IMR-90 (cell line): ENCODE results near the gene SLC25A51. TPM values are rescaled to one million over a fixed set of nuclear protein-coding genes. Genes with fewer than 3 reads are reported as not detected.

Source experiments
- ATAC-seq: fragments of 200-7000 bp; cut with Tn5 transposase; 2 replicates; pipeline ENCODE4 v1.9.1; 2020; ENCODE audit warnings: low read depth, mild to moderate bottlenecking, moderate library complexity
- BruUV-seq: library from RNA; stranded (reverse); fragments of 400-500 nt; replicated peaks from 2 replicates; lab custom pipeline; 2021; lab: Mats Ljungman, UMichigan
- CTCF ChIA-PET: fragments of 300-600 bp; formaldehyde crosslinking; extraction: SDS; loops from one replicate; lab custom pipeline; 2021; ENCODE audit warnings: antibody characterized with exemption; lab: Yijun Ruan, JAX
- POLR2A ChIA-PET: fragments of 300-600 bp; sonication (Branson Sonifier 250); formaldehyde crosslinking; loops from one replicate; lab custom pipeline; 2022; ENCODE audit warnings: antibody characterized with exemption; ENCODE audit not compliant: unreplicated experiment; lab: Charles Lee
- DNase-seq: peaks from one replicate; pipeline ENCODE4 v3.0.0; 2013
- H2AFZ ChIP-seq: replicated peaks from 2 replicates; pipeline ENCODE3; 2013; ENCODE audit warnings: low read length, mild to moderate bottlenecking; ENCODE audit not compliant: poor library complexity
- H2AK5ac ChIP-seq: 2 replicates; pipeline ENCODE4 v1.6.1; 2013; ENCODE audit warnings: low read depth, low read length, inconsistent platforms
- H2AK9ac ChIP-seq: replicated peaks from 2 replicates; pipeline ENCODE3; 2013; ENCODE audit warnings: mild to moderate bottlenecking, low read depth, low read length, moderate library complexity; ENCODE audit not compliant: poor library complexity
- H2BK120ac ChIP-seq: 2 replicates; pipeline ENCODE4 v1.6.1; 2013; ENCODE audit warnings: low read depth, low read length, inconsistent platforms
- H2BK15ac ChIP-seq: 3 replicates; pipeline ENCODE4 v1.6.1; 2013; ENCODE audit warnings: low read depth, low read length, inconsistent platforms
- H2BK20ac ChIP-seq: 2 replicates; pipeline ENCODE4 v1.6.1; 2013; ENCODE audit warnings: low read depth, mild to moderate bottlenecking, inconsistent platforms, low read length, moderate library complexity
- H2BK5ac ChIP-seq: 2 replicates; pipeline ENCODE4 v1.6.1; 2013; ENCODE audit warnings: mild to moderate bottlenecking, low read depth, low read length, inconsistent platforms; ENCODE audit not compliant: poor library complexity, severe bottlenecking
- H3K14ac ChIP-seq: replicated peaks from 2 replicates; pipeline ENCODE4 v1.6.1; 2013; ENCODE audit warnings: low read depth, low read length, inconsistent platforms
- H3K18ac ChIP-seq: 2 replicates; pipeline ENCODE4 v1.6.1; 2013; ENCODE audit warnings: low read depth, low read length, control low read depth
- H3K23ac ChIP-seq: 2 replicates; pipeline ENCODE4 v1.6.1; 2013; ENCODE audit warnings: low read depth, low read length, inconsistent platforms
- H3K27ac ChIP-seq: 2 replicates; pipeline ENCODE4 v1.5.1; 2013; ENCODE audit warnings: mild to moderate bottlenecking, control low read depth, low read length; ENCODE audit not compliant: insufficient read depth
- H3K27me3 ChIP-seq: 2 replicates; pipeline ENCODE4 v1.6.1; 2013; ENCODE audit warnings: low read length; ENCODE audit not compliant: control insufficient read depth, insufficient read depth
- H3K36me3 ChIP-seq: 2 replicates; pipeline ENCODE4 v1.6.1; 2013; ENCODE audit warnings: low read length, mixed read lengths; ENCODE audit not compliant: control insufficient read depth, insufficient read depth
- H3K4ac ChIP-seq: 2 replicates; pipeline ENCODE4 v1.6.1; 2013; ENCODE audit warnings: low read depth, low read length, inconsistent platforms
- H3K4me1 ChIP-seq: 2 replicates; pipeline ENCODE4 v1.6.1; 2013; ENCODE audit warnings: low read length, mixed read lengths; ENCODE audit not compliant: control insufficient read depth, insufficient read depth
- H3K4me2 ChIP-seq: 2 replicates; pipeline ENCODE4 v1.6.1; 2013; ENCODE audit warnings: low read depth, mild to moderate bottlenecking, control low read depth, low read length, moderate library complexity
- H3K4me3 ChIP-seq: 2 replicates; pipeline ENCODE4 v1.5.1; 2013; ENCODE audit warnings: low read depth, mild to moderate bottlenecking, control low read depth, low read length, moderate library complexity; ENCODE audit not compliant: insufficient read depth
- H3K56ac ChIP-seq: 2 replicates; pipeline ENCODE4 v1.6.1; 2013; ENCODE audit warnings: low read length, inconsistent platforms; ENCODE audit not compliant: insufficient read depth; ENCODE audit errors: extremely low read depth
- H3K79me1 ChIP-seq, 2 experiments: 2 replicates each; pipeline ENCODE4 v1.6.1; 2013; ENCODE audit warnings: low read length in 2 of 2, inconsistent platforms in 1 of 2, low read depth in 1 of 2
- H3K9ac ChIP-seq: 2 replicates; pipeline ENCODE4 v1.6.1; 2013; ENCODE audit warnings: low read depth, low read length, control low read depth
- H3K9me1 ChIP-seq: 2 replicates; pipeline ENCODE4 v1.6.1; 2013; ENCODE audit warnings: low read length, inconsistent platforms; ENCODE audit not compliant: insufficient read depth
- H3K9me3 ChIP-seq: 2 replicates; pipeline ENCODE4 v1.6.1; 2013; ENCODE audit warnings: low read length; ENCODE audit not compliant: control insufficient read depth, insufficient read depth
- H4K20me1 ChIP-seq: 2 replicates; pipeline ENCODE4 v1.6.1; 2013; ENCODE audit warnings: low read length, inconsistent platforms; ENCODE audit not compliant: insufficient read depth
- H4K5ac ChIP-seq: 2 replicates; pipeline ENCODE4 v1.6.1; 2013; ENCODE audit warnings: mild to moderate bottlenecking, low read depth, low read length, control low read depth
- H4K8ac ChIP-seq, 2 experiments: 2 replicates each; pipeline ENCODE4 v1.6.1; 2013; ENCODE audit warnings: low read depth in 2 of 2, low read length in 2 of 2, control low read depth in 1 of 2, inconsistent platforms in 1 of 2
- H4K91ac ChIP-seq: 2 replicates; pipeline ENCODE4 v1.6.1; 2013; ENCODE audit warnings: low read depth, low read length, inconsistent platforms; ENCODE audit not compliant: insufficient read depth
- BHLHE40 ChIP-seq: fragments of 150-350 bp; IDR thresholded peaks from 2 replicates; pipeline ENCODE4 v1.6.1; 2016; ENCODE audit warnings: mild to moderate bottlenecking, low read depth, low read length
- CEBPB ChIP-seq: IDR thresholded peaks from 2 replicates; pipeline ENCODE4 v1.6.1; 2012; ENCODE audit warnings: low read depth, low read length, improper control_type of control experiment
- CHD1 ChIP-seq: IDR thresholded peaks from 2 replicates; pipeline ENCODE4 v1.6.1; 2012; ENCODE audit warnings: low read depth, low read length, improper control_type of control experiment
- FOS ChIP-seq: fragments of 150-350 bp; IDR thresholded peaks from 2 replicates; pipeline ENCODE4 v1.6.1; 2016; ENCODE audit warnings: low read depth, low read length
- MAFK ChIP-seq: IDR thresholded peaks from 2 replicates; pipeline ENCODE4 v1.6.1; 2012; ENCODE audit warnings: low read depth, low read length, improper control_type of control experiment
- MAZ ChIP-seq: IDR thresholded peaks from 2 replicates; pipeline ENCODE4 v1.6.1; 2012; ENCODE audit warnings: low read depth, mild to moderate bottlenecking, low read length, improper control_type of control experiment, moderate library complexity, borderline replicate concordance
- MXI1 ChIP-seq: IDR thresholded peaks from 2 replicates; pipeline ENCODE4 v1.6.1; 2012; ENCODE audit warnings: low read depth, mild to moderate bottlenecking, low read length, moderate library complexity, borderline replicate concordance
- NFE2L2 ChIP-seq: fragments of 150-350 bp; IDR thresholded peaks from 2 replicates; pipeline ENCODE4 v1.6.1; 2016; ENCODE audit warnings: low read depth, mild to moderate bottlenecking, low read length
- POLR2A ChIP-seq: IDR thresholded peaks from 2 replicates; pipeline ENCODE4 v1.6.1; 2012; ENCODE audit warnings: mild to moderate bottlenecking, low read depth, low read length
- RAD21 ChIP-seq: IDR thresholded peaks from 2 replicates; pipeline ENCODE4 v1.6.1; 2012; ENCODE audit warnings: low read length, improper control_type of control experiment
- RCOR1 ChIP-seq: IDR thresholded peaks from 2 replicates; pipeline ENCODE4 v1.6.1; 2012; ENCODE audit warnings: mild to moderate bottlenecking, low read length, improper control_type of control experiment; ENCODE audit not compliant: insufficient replicate concordance
- RFX5 ChIP-seq: IDR thresholded peaks from 2 replicates; pipeline ENCODE4 v1.8.0; 2012; ENCODE audit warnings: low read depth, mild to moderate bottlenecking, low read length, moderate library complexity
- SMC3 ChIP-seq: fragments of 150-350 bp; IDR thresholded peaks from 2 replicates; pipeline ENCODE4 v1.6.1; 2016; ENCODE audit warnings: low read depth, mild to moderate bottlenecking, antibody characterized with exemption, low read length, moderate library complexity
- WGBS, 2 experiments: methylation state at CpG; one replicate each; pipeline versions ENCODE4 v1.1.5 to v1.1.7; 2013; ENCODE audit warnings: missing lambda C conversion rate in 2 of 2; ENCODE audit not compliant: insufficient read length in 1 of 2; ENCODE audit errors: extremely low coverage in 2 of 2; 5-methylcytosine and 5-hydroxymethylcytosine counted together
- dilution Hi-C: fragments of 300-500 bp; cut with HindIII; formaldehyde crosslinking; loops from one replicate; pipeline ENCODE4 v1.14.3; 2018; ENCODE audit warnings: low sequenced_read_pairs; ENCODE audit not compliant: unreplicated experiment
- in situ Hi-C: fragments of 300-500 bp; cut with MboI; formaldehyde crosslinking; loops from 3 replicates; pipeline ENCODE4 v1.14.3; 2019; ENCODE audit warnings: low sequenced_read_pairs, inconsistent platforms, mixed read lengths
- intact Hi-C: fragments of 100-400 bp; cut with micrococcal nuclease; formaldehyde crosslinking; loops from 2 replicates; pipeline ENCODE4 v1.10.0; 2022
- polyA plus RNA-seq, 3 experiments: library from polyadenylated mRNA; depleted of rRNA; stranded (reverse); fragments of >200 nt; gene quantifications; 2 replicates each; pipeline ENCODE4 v1.2.3, GENCODE V29; 2012; ENCODE audit warnings: low replicate concordance in 1 of 3
- total RNA-seq: library from RNA; depleted of rRNA; stranded (reverse); fragments of >200 nt; gene quantifications from 2 replicates; pipeline ENCODE4 v1.2.3, GENCODE V29; 2012
- TF ChIP-seq, protein P1 (sequence below): conservative IDR thresholded peaks from 2 replicates; pipeline ENCODE4 v1.5.1; 2012; ENCODE audit warnings: mild to moderate bottlenecking, low read depth, low read length, improper control_type of control experiment
- TF ChIP-seq, protein P2 (sequence below): fragments of 150-350 bp; IDR thresholded peaks from 2 replicates; pipeline ENCODE4 v1.6.1; 2017; ENCODE audit warnings: mild to moderate bottlenecking, antibody characterized with exemption, low read length, low read depth
- TF ChIP-seq, protein P3 (sequence below): fragments of 150-350 bp; IDR thresholded peaks from 2 replicates; pipeline ENCODE4 v1.6.1; 2016; ENCODE audit warnings: low read depth, mild to moderate bottlenecking, low read length, moderate library complexity, borderline replicate concordance

The SLC25A51 gene
- total and polyA plus RNA-seq, 2 of the 4 experiments (the other 2 are of a cell fraction), result 14.1 to 81.6 TPM

DNA sequence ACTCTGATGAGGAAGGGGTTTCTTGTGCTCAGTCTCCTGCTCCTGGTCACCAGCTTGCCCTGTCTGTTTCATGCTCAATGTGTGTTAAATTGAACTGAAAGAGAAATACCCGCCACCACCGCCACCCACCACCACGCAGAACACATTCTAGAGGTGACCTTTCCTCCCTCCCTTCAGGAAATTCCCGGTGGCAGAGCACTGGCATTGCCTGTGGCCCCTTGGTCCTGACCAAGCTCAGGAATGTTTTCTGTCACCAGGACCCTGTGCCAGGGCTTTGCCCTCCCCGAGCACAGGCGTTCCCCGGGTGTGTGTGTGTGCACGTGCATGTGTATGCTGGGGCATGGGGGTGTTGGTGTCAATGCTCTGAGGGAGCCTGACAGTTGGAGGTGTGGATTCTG is 10.2 kb upstream of the SLC25A51 start:
- CTCF ChIA-PET, result interaction anchor here (0.6 to 1.8 kb wide), 13 partner anchors 9 to 472 kb away, joined by 3 to 7 read pairs (median 4); partner anchors contain the start of gene SHB
- ATAC-seq, result no peak
- in situ Hi-C loops, result loop anchor here (5.0 kb wide), 3 partner anchors 248 to 448 kb away; no protein-coding TSS in a partner anchor

More for the DNA sequence above, 10.2 kb upstream of the SLC25A51 start:
- Histone ChIP-seq H3K36me3 (peaks cover 30% of the 10 kb centered on the region), H2BK120ac (peak overlapping the region; percentile 13; the same call in 1 of the 2 replicates), H3K4me3 (no peak overlapping the region), H3K27me3 (no peaks in the 10 kb centered on the region), H2BK20ac (peak overlapping the region; percentile 57), H3K27ac (no peak overlapping the region), H2BK15ac (no peak overlapping the region), H3K14ac (peak overlapping the region; percentile 39; the same call in 1 of the 2 replicates), H3K79me1 (peaks cover 9 to 41% of the 10 kb centered on the region in 2 experiments; a peak in 3 of 4 replicates), H2AFZ (peak overlapping the region; percentile 59), H2AK9ac (peak overlapping the region; percentile 91), H4K8ac (peak overlapping the region in 1 of 2 experiments; percentile 52; a peak in 3 of 4 replicates), H2BK5ac (peak overlapping the region; percentile 43), H3K4me2 (no peak overlapping the region), H2AK5ac (peak overlapping the region; percentile 52), H3K9me3 (no peaks in the 10 kb centered on the region), H4K91ac (peak overlapping the region; percentile 65), H3K4me1 (peaks cover 14% of the 10 kb centered on the region), H4K20me1 (no peaks in the 10 kb centered on the region; the same call in 1 of the 2 replicates), H3K9me1 (no peaks in the 10 kb centered on the region), H3K4ac (peak overlapping the region; percentile 58), H3K23ac (no peak overlapping the region), H3K18ac (no peak overlapping the region), H3K9ac (no peak overlapping the region), H3K56ac (no peak overlapping the region), H4K5ac (no peak overlapping the region)
- BruUV-seq, result no TSS peak
- intact Hi-C loops, result no loop called here
- no peak for TF ChIP-seq RAD21
- TF ChIP-seq, protein P1, sequence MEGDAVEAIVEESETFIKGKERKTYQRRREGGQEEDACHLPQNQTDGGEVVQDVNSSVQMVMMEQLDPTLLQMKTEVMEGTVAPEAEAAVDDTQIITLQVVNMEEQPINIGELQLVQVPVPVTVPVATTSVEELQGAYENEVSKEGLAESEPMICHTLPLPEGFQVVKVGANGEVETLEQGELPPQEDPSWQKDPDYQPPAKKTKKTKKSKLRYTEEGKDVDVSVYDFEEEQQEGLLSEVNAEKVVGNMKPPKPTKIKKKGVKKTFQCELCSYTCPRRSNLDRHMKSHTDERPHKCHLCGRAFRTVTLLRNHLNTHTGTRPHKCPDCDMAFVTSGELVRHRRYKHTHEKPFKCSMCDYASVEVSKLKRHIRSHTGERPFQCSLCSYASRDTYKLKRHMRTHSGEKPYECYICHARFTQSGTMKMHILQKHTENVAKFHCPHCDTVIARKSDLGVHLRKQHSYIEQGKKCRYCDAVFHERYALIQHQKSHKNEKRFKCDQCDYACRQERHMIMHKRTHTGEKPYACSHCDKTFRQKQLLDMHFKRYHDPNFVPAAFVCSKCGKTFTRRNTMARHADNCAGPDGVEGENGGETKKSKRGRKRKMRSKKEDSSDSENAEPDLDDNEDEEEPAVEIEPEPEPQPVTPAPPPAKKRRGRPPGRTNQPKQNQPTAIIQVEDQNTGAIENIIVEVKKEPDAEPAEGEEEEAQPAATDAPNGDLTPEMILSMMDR, result no peak
- TF ChIP-seq FOS, result no peak
- no peak for TF ChIP-seq RFX5
- TF ChIP-seq CHD1, result no peak
- no peak for TF ChIP-seq BHLHE40
- no peak for TF ChIP-seq MXI1
- TF ChIP-seq MAFK, result no peak
- TF ChIP-seq, protein P2, sequence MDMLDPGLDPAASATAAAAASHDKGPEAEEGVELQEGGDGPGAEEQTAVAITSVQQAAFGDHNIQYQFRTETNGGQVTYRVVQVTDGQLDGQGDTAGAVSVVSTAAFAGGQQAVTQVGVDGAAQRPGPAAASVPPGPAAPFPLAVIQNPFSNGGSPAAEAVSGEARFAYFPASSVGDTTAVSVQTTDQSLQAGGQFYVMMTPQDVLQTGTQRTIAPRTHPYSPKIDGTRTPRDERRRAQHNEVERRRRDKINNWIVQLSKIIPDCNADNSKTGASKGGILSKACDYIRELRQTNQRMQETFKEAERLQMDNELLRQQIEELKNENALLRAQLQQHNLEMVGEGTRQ, result no peak
- TF ChIP-seq MAZ, result no peak
- TF ChIP-seq NFE2L2, result no peak
- TF ChIP-seq, protein P3, sequence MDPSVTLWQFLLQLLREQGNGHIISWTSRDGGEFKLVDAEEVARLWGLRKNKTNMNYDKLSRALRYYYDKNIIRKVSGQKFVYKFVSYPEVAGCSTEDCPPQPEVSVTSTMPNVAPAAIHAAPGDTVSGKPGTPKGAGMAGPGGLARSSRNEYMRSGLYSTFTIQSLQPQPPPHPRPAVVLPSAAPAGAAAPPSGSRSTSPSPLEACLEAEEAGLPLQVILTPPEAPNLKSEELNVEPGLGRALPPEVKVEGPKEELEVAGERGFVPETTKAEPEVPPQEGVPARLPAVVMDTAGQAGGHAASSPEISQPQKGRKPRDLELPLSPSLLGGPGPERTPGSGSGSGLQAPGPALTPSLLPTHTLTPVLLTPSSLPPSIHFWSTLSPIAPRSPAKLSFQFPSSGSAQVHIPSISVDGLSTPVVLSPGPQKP, result no peak
- no peak for TF ChIP-seq CEBPB
- no peak for TF ChIP-seq POLR2A
- no peak for TF ChIP-seq SMC3
- no peak for TF ChIP-seq RCOR1
- dilution Hi-C loops, result loop anchor here (25.0 kb wide), 1 partner anchor 473 kb away; the partner anchor contains the start of gene ALDH1B1
- no peak for DNase-seq
- 100% methylated on average over 1 of the region's 8 CpGs; no CpG with 5 or more reads in 1 of the 2 experiments for WGBS, 2 experiments
- POLR2A ChIA-PET, result interaction anchor here (0.6 kb wide), 1 partner anchor 155 kb away, joined by 4 read pairs; the partner anchor contains the start of gene SHB
